Placental epithelial cell (primary cell): ENCODE results near the gene PKP4. TPM values are rescaled to one million over a fixed set of nuclear protein-coding genes. Genes with fewer than 3 reads are reported as not detected.

Experiments used
- small RNA-seq: library from RNA; depleted of rRNA; stranded (forward); fragments of <200 nt; gene quantifications from one replicate; pipeline ENCODE3, GENCODE V24; 2012
- total RNA-seq: library from RNA; depleted of rRNA; stranded (reverse); fragments of >200 nt; gene quantifications from 2 replicates; pipeline ENCODE4 v1.2.3, GENCODE V29; 2012

Gene PKP4
- total RNA-seq: 14.5 and 26.2 TPM in 2 replicates

GRCh38 chr2:158456309-158457066 lies at the start of gene PKP4, which contains the start of gene CCDC148:
PKP4 (plus strand) TSS chr2:158456952; CDS start chr2:158533185, 76,233 bp downstream.
CCDC148 (minus strand) TSS chr2:158456753; CDS start chr2:158456439, 314 bp downstream.

Small RNA genes lying within 50 kb of the gene (small RNA-seq; reads per million reads assigned to genes)
- gene AC005042.3: not detected
- not detected for gene RN7SL393P

Other genes starting within 250 kb of the PKP4 start
- 0.11 TPM in 1 of 2 replicates, not detected in the other for gene CCDC148, start 199 bp upstream of the PKP4 start, total RNA-seq